MG63 (cell line): Measurements from ENCODE around the gene CCDC57. TPM values are rescaled to one million over a fixed set of nuclear protein-coding genes. Genes with fewer than 3 reads are reported as not detected.

Experiments used
- DNase-seq: peaks from one replicate; pipeline ENCODE4 v3.0.0-alpha.2; 2020
- H3K27me3 ChIP-seq: fragments of 250-450 bp; sonication (Bioruptor Pico); 2 replicates; pipeline ENCODE4 v1.5.1; 2020; ENCODE audit warnings: mild to moderate bottlenecking, moderate library complexity
- H3K36me3 ChIP-seq: fragments of 250-450 bp; sonication (Bioruptor Pico); 2 replicates; pipeline ENCODE4 v1.5.1; 2020; ENCODE audit warnings: mild to moderate bottlenecking, moderate library complexity
- H3K4me3 ChIP-seq: fragments of 250-450 bp; sonication (Bioruptor Pico); 2 replicates; pipeline ENCODE4 v1.5.1; 2020; ENCODE audit warnings: mild to moderate bottlenecking, moderate library complexity
- H3K9me3 ChIP-seq: fragments of 250-450 bp; sonication (Bioruptor Pico); 2 replicates; pipeline ENCODE4 v1.5.1; 2020; ENCODE audit warnings: mild to moderate bottlenecking, moderate library complexity
- total RNA-seq: library from RNA; depleted of rRNA; stranded (reverse); fragments of >200 nt; shearing (Covaris generic); gene quantifications from 2 replicates; pipeline ENCODE4 v1.2.3, GENCODE V29; 2014; ENCODE audit warnings: low replicate concordance

The CCDC57 gene
- total RNA-seq, 1 experiment from 2014 or later = 8.2 TPM

DNA sequence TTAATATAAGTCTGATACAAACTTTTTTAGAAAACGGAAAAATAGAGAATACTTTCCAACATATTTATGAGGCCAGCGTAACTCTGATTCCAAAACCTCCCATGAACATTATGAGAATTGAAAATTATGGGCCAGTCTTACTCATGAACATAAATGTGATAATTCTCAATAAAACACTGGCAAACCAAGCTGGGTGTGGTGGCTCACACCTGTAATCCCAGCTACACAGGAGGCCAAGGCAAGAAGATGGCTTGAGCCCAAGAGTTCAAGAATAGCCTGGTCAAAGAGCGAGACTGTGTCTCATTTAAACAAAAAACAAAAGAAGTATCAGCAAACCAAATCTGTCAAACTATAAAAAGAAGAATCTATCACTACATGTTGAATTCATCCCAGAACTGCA lies 47.8 kb downstream of the CCDC57 start:
- no peaks in the 10 kb centered on the region for H3K9me3 ChIP-seq
- DNase-seq = no peak
- H3K36me3 ChIP-seq = peaks cover 30% of the 10 kb centered on the region
- no peaks in the 10 kb centered on the region for H3K27me3 ChIP-seq
- no peak overlapping the region for H3K4me3 ChIP-seq

DNA sequence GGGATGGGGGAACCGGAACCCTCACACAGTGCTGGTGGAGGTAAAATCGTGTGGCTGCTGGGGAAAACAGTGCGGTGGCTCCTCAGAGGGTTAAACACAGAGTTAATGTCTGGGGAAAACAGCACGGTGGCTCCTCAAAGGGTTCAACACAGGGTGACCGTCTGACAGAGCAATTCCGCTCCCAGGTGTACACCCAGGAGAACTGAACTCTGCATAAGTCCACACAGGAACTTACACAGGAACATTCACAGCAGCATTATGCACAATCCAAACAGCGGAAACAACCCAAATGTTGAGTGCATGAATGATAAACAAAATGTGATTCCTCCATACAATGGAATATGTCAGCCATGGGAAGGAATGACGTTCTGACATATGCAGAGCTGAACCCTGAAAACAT lies 51.4 kb downstream of the CCDC57 start:
- H3K36me3 ChIP-seq = peaks cover 26% of the 10 kb centered on the region
- no peaks in the 10 kb centered on the region for H3K27me3 ChIP-seq
- no peaks in the 10 kb centered on the region for H3K9me3 ChIP-seq
- no peak overlapping the region for H3K4me3 ChIP-seq
- DNase-seq = no peak

DNA sequence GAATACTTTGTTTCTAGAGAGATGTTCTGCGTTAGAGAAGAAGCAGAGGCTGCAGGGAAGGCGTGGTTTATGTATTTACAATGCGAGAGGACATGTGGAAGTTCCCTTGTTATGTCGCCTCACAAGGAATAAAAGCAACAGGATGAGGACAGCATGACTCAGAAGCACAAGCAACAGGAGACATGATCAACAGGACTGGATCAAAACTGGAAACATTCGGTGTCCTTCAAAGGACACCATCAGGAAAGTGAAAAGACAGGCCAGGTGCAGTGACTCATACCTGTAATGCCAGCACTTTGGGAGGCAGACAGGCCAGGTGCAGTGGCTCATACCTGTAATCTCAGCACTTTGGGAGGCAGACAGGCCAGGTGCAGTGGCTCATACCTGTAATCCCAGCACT lies 52.6 kb downstream of the CCDC57 start:
- peaks cover 28% of the 10 kb centered on the region for H3K36me3 ChIP-seq
- DNase-seq = no peak

DNA sequence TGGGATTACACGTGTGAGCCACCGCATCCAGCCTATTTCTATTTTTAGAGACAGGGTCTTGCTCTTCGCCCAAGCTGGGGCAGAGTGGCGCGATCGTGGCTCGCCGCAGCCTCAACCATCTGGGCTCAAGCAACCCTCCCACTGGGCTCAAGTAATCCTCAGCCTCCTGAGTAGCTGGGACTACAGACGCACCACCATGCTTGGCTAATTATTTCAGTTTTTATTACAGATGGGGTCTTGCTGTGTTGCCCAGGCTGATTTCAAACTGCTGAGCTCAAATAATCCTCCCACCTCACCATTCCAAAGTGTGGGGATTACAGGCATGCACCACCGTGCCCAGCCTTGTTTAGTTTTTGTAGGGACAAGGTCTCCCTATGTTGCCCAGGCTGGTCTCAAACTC lies 53.8 kb downstream of the CCDC57 start:
- H3K36me3 ChIP-seq = peaks cover 31% of the 10 kb centered on the region
- DNase-seq = no peak
- H3K9me3 ChIP-seq = no peaks in the 10 kb centered on the region
- no peak overlapping the region for H3K4me3 ChIP-seq
- H3K27me3 ChIP-seq = no peaks in the 10 kb centered on the region

More for the DNA sequence above, 52.6 kb downstream of the CCDC57 start:
- no peaks in the 10 kb centered on the region for H3K27me3 ChIP-seq
- H3K4me3 ChIP-seq = no peak overlapping the region
- no peaks in the 10 kb centered on the region for H3K9me3 ChIP-seq

DNA sequence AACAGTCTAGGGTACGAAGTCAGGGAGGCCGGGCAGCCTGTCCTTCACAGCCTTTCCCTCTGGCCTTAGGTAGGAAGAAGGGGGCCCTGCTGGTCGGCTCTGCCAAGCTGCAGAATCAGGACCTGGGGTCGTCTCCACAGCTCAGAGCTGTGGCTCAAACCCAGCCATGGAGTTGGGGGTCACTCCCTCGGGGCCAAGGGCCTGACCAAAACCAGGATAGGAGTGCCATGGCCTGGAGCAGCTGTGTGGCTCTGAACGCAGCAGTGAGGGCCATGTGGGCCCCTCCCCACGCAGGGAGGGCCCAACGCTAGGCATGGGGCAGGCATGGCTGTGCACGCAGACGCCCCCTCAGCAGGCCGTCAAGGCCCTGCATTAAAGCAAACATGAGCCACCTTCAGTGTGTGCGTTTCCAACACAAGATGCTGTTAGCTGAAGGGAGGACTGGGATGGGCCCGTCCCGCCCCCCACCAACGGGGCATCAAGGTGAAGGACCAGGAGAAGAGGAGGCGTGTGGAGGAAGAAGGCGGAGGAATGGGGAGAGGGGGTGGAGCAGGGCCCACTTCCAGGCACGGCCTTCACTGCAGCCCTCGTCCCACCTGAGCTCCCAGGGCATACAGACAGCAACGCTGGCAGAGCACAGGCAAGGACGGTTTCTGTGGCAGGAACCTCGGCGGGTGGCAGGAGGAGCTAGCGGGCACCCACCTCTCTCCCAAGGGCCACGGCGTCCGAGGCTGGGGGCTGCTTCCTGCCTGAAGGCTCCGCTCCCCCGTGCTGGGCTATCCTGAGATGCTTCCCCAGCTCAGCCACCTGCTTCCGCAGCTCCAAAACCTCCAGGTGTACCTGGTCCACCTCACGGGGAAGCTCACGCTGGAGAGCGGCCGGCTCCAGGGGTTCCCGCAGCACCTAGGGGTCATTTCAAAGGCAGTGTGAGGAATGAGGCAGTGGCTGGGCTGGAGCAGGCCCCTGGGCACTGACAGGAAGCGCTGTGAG lies 55.3 kb downstream of the CCDC57 start:
- Histone ChIP-seq H3K27me3 (no peaks in the 10 kb centered on the region), H3K4me3 (no peak overlapping the region), H3K36me3 (peaks cover 29% of the 10 kb centered on the region), H3K9me3 (no peaks in the 10 kb centered on the region)
- DNase-seq = no peak

DNA sequence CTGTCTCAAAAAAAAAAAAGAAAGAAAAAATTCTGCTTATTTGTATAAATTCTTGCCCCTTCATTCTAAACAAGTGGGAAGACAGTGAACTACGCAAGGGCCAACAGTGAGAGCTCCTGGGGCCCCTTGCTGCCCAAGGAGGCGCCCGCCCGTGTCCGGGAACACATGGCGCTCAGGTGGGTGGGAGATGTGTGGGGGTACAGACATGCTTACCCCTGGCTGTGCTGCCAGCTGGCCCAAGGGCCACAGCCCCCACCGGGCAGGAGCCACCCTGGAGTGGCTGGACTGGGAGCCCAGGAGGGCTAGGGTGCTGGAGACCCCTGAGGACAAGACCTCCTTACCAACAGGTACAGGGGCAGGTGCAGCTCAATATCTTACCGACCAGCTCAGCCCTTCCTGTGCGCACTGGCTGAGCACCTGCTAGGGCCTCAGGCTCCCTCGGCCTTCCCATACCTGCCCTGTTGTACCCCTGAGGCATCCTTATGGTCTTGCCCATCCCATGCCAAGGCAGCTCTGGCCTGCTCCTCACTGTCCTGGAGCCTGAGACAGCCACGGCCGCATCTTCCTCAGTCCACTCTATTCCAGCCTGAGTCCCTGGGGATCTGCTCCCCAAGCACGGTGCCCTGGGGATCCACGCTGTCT lies 56.2 kb downstream of the CCDC57 start:
- DNase-seq = no peak
- Histone ChIP-seq H3K27me3 (no peaks in the 10 kb centered on the region), H3K4me3 (no peak overlapping the region), H3K9me3 (no peaks in the 10 kb centered on the region), H3K36me3 (peaks cover 27% of the 10 kb centered on the region)

DNA sequence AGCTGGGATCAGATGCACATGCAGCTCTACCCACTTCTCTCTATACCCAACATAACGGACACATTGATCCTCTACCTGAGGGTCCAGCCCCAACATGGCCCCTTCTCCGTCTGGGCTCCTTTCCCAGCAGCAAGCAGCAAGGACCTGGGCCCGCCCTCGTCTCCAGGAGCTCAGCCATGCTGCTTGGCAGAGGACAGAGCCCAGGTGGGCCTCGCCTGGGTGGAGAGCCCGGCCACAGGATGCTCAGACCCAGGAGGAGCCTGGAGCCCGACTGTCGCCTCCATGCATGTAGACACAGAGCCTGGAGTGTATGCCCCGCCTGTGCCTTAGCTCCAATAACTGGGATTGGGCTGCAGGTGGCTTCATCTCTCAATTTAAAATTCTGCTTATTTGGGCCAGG lies 57.0 kb downstream of the CCDC57 start:
- Histone ChIP-seq H3K36me3 (peaks cover 23% of the 10 kb centered on the region), H3K9me3 (no peaks in the 10 kb centered on the region), H3K4me3 (no peak overlapping the region), H3K27me3 (no peaks in the 10 kb centered on the region)
- DNase-seq = no peak

DNA sequence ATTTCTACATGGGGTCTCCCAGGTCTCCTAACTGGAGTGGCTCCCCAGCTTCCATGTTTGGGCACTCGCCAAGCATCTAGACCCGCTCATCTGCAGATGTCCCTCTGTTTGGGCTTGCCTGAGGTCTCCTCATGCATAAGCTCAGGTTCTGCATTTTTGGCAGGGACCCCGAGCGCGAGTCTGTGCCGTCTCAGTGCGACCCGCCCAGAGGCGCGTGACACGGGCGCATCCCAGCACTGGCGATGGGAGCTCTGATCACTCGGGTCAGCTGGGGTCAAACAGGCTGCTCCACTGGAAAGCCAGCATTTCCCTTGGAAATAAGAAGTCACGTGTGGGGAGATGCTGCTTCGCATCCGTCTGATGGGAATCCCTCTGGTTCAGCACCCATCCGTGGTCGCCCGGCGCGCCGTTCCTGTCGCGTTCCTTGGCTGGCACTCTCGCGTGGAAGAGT lies 57.7 kb downstream of the CCDC57 start:
- H3K36me3 ChIP-seq = peaks cover 23% of the 10 kb centered on the region
- no peak overlapping the region for H3K4me3 ChIP-seq
- no peaks in the 10 kb centered on the region for H3K9me3 ChIP-seq
- no peak for DNase-seq
- H3K27me3 ChIP-seq = no peaks in the 10 kb centered on the region

DNA sequence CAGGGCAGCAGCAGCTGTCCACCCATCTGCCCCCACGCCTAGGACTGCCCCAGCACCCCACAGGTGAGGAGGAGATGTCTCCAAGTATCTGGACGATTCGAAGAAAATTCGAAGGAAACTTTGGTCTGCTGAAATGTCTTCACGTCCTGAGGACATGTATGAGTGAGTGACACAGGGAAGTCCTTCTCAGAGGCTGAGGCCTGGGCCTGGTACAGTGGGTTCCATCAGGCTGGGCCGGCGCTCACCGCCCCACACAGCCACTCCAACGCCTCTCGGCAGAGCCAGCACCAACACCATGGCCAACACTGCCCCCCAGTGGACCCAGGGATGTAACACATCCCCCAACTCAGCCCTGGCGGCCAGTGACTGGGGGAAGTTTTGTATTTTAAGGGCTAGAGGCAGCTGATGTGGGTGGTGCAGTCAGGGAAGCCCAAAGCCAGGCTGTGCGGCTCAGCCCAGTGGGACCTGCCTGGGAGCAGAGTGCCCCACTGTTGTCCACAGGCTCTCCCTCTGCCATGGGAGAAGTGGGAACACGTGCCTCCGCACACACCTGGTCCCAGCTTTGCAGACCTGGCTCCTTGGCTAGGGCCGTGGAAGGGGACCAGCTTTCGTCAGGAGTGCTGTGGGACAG lies 58.8 kb downstream of the CCDC57 start:
- H3K4me3 ChIP-seq = no peak overlapping the region
- peak; percentile 37 for DNase-seq
- H3K27me3 ChIP-seq = no peaks in the 10 kb centered on the region
- no peaks in the 10 kb centered on the region for H3K9me3 ChIP-seq
- H3K36me3 ChIP-seq = peaks cover 20% of the 10 kb centered on the region

DNA sequence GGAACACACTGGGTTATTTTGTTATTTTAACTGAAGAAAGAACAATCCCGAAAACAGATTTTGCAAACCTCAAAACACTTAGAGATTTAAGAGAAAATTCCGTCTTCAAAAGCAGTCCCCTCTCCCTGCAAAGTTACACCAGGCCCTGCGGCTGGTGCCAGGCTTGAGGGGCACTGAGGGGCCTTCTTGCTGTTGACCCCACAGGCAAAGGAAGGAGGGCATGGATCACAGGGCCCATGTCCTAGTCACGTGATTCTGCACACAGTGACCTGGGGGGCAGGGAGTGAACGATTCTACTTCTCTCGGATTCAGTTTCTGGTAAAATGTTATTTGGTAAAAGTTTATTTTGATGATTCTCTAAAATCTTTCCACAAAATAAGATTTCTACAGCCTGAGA lies 59.3 kb downstream of the CCDC57 start:
- peaks cover 20% of the 10 kb centered on the region for H3K36me3 ChIP-seq
- H3K9me3 ChIP-seq = no peaks in the 10 kb centered on the region
- H3K4me3 ChIP-seq = no peak overlapping the region
- H3K27me3 ChIP-seq = no peaks in the 10 kb centered on the region
- no peak for DNase-seq

DNA sequence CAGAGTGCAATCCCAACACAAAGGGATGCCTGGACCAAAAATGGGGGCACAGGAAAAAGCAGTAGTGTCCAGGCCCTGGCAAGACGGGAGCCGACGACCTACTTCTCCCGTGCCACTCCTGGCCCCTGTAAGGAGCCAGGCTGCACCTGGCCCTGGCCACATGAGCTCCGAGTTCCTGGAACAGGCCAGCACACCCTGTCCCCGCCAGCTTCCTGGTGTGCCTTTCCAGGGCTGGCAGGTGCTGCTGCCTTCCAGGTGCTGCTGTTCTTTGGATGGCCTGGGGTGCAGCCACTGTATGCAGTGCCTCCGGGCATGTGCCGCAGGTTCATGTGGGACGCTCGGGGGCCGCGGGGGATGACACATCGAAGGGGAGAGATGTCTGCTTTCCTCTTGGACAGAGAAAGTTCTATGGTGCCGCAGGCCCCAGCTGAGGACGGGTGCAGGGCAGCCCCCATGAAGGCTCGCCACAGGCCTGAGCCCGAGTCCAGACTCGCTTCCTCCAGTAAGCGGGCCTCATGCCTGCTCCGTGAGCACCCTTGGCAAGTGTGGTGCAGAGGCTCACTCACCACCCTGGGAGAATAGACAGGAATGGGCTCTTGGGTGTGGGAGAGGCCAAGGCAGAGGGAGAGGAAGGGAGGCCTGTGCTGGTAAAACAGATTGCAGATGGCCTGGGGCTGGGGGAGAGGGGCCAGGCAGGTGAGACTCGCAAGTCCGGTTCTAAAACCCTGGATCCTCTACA lies 59.9 kb downstream of the CCDC57 start:
- Histone ChIP-seq H3K4me3 (no peak overlapping the region), H3K9me3 (no peaks in the 10 kb centered on the region), H3K27me3 (no peaks in the 10 kb centered on the region), H3K36me3 (peaks cover 20% of the 10 kb centered on the region)
- no peak for DNase-seq

DNA sequence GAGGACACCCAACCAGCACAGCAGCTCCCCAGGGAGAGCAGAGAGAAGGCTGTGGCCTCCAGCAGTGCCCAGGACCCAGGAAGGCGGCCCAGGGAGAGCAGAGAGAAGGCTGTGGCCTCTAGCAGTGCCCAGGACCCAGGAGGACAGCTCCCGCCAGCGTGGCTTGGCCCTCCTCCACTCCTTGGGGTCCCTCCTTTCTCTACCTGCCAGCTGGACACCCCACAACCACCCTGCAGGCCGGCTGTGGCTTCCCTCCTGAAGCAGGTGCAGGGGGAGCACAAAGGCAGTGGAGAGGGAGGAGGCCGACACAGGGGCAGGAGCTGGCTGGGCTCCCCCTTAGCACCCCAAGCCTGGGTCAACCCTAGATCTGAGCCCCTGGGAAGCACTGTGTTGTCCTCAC lies 60.5 kb downstream of the CCDC57 start:
- Histone ChIP-seq H3K36me3 (peaks cover 20% of the 10 kb centered on the region), H3K27me3 (no peaks in the 10 kb centered on the region), H3K9me3 (no peaks in the 10 kb centered on the region), H3K4me3 (no peak overlapping the region)
- no peak for DNase-seq

DNA sequence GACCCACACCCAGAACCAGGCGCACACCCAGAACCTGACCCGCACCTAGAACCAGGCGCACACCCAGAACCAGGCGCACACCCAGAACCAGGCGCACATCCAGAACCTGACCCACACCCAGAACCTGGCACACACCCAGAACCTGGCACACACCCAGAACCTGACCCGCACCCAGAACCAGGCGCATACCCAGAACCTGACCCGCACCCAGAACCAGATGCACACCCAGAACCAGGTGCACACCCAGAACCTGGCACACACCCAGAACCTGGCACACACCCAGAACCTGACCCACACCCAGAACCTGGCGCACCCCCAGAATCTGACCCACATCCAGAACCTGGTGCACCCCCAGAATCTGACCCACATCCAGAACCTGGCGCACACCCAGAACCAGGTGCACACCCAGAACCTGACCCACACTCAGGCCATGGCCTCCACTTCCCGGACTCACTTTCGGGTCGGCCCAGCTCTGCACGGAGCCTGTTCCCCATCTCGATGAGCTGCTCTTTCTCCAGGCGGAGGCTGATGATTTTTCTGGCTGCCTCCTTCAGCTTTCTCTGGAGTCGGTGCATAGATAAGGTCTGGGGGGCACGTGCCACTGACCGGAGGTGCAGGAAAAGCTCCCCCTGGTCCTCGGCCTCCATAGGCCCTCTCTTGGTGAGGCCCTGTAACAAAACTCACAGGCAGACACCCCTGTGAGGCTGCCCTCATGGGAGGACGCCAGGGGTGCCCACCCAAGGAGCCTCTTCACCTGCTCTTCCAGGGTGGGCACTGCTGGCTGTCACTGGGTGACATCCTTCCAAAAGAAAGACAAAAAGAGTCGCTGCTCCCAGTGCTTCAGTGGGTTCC lies 61.3 kb downstream of the CCDC57 start:
- H3K9me3 ChIP-seq = no peaks in the 10 kb centered on the region
- peaks cover 18% of the 10 kb centered on the region for H3K36me3 ChIP-seq
- H3K27me3 ChIP-seq = no peaks in the 10 kb centered on the region
- no peak for DNase-seq
- no peak overlapping the region for H3K4me3 ChIP-seq

DNA sequence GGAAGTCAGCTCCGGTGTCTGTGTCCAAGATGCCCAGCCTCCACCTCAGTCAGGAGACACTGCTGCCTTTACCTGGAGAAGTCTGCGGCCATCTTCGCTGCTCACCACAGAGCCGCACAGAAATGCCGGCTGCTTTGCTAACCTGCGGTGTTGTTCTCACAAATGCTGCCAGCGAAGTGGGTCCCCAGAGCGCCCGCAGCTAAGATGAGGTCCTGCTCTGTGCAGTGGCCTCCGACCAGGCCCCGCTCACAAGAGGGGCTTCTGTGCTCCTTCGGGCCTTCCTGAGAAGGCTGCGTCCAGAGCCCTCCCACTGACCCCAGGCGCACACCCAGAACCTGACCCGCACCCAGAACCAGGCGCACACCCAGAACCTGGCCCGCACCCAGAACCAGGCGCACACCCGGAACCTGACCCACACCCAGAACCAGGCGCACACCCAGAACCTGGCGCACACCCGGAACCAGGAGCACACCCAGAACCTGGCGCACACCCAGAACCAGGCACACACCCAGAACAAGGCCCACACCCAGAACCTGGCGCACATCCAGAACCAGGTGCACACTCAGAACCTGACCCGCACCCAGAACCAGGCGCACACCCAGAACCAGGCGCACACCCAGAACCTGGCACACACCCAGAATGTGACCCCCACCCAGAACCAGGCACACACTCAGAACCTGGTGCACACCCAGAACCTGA lies 63.1 kb downstream of the CCDC57 start:
- peaks cover 15% of the 10 kb centered on the region for H3K36me3 ChIP-seq
- no peaks in the 10 kb centered on the region for H3K9me3 ChIP-seq
- H3K27me3 ChIP-seq = no peaks in the 10 kb centered on the region
- H3K4me3 ChIP-seq = no peak overlapping the region
- DNase-seq = no peak

DNA sequence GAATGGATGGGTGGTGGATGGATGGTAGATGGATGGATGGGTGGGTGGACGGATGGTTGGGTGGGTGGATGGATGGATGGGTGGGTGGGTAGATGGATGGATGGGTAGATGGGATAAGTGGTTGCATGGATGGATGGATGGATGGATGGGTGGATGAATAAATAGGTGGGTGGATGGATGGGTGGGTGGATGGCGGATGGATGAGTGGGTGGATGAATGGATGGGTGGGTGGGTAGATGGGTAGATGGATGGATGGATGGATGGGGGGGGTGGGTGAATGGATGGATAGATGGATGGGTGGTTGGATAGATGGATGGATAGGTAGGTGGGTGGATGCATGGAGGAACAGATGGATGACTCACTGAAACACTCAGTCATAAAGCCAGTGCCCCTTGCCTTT lies 63.6 kb downstream of the CCDC57 start:
- no peaks in the 10 kb centered on the region for H3K27me3 ChIP-seq
- DNase-seq = no peak
- peaks cover 11% of the 10 kb centered on the region for H3K36me3 ChIP-seq
- H3K9me3 ChIP-seq = no peaks in the 10 kb centered on the region
- no peak overlapping the region for H3K4me3 ChIP-seq
